Ramos (cell line): ENCODE measurements around the gene TRIP4.
"Not testable (repeated sequence)": the region's sequence is repeated elsewhere in the genome, so short reads cannot be mapped to it uniquely, and the experiment has no call there.

Experiments
- in situ Hi-C: fragments of 300-500 bp; cut with MboI; formaldehyde crosslinking; loops from one replicate; pipeline ENCODE4 v1.14.3; 2022; ENCODE audit warnings: low sequenced_read_pairs; ENCODE audit not compliant: unreplicated experiment

Gene TRIP4

GRCh38 chr15:64476550-64476949 is 88.9 kb downstream of the TRIP4 start:
- in situ Hi-C loops = no loop called here

DNA sequence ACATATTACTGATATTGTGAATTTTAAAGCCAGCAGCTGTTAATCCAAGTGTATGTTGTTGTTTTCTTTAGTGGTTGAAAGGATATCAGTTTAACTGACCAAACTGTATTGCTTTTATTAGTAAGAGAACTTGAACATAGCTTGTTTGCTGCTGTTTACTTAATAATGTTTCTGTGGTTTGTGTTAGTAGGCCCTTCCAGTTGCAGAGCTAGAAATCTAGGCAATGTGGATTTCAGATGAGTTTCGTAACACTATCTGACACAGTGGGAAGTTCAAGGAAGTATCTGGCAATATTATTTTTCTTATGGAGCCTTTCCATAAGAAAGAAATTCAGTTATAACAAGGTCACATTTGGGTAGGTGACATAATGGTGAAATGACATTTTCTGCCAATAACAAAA is 91.2 kb downstream of the TRIP4 start:
- in situ Hi-C loops = no loop called here

DNA sequence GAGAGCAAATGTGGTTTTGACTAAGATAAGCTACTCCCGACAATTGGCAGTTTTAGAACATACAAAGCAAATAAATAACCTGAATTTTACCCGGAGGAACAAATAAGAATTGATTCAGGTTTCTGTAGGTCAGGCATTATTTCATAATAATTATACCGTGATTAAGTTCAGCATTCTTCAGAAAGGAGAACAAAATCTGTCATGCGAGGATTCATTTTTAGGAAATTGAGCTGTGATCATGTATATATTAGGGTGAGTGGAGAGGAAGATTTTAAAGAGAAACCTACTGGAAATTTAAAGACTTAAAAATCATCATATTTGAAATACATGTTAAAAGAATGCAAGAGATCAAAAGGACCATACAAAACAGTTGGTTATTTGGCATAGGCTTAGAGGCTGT is 93.3 kb downstream of the TRIP4 start:
- in situ Hi-C loops = no loop called here

- in situ Hi-C loops = no loop called here
Measured at GRCh38 chr15:64483749-64484148, 96.1 kb downstream of the TRIP4 start.

DNA sequence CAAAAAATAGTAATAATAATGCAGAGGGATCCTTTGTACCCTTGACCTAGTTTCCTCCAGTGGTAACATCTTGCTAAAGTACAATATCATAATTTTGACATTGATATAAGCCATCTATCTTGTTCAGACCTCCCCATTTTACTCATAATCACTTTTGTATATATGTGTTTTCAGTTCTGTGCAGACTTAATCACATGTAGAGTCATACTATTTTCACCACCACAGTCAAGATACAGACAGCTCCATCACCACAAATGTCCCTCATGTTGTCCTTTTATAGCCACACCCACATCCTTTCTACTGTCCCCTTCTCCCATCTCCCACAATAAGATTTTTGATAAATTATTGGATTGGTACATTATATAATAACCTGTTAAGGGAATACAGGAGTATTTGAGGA is 98.2 kb downstream of the TRIP4 start:
- in situ Hi-C loops = no loop called here

- in situ Hi-C loops = no loop called here
Measured at GRCh38 chr15:64490598-64491259, 103.1 kb downstream of the TRIP4 start.

DNA sequence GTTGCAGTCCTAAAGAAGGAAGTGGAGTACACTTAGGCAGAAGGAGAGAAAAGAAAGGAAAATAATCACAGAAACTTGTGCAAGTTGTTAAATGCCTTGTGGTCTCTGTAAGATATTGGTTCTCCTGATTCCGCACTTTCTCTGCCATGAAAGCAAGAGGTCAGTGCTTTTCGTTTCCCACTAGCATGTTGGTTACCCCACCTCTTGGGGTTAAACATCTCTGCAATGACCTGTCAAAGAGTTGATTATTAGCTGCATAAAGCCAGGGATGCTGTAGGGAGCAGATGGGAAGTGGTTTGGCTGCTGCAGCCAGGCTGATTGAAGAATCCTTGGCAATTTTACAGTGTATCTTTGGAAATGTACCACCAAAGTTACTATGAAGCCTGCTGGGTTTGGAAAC is 106.0 kb downstream of the TRIP4 start:
- in situ Hi-C loops = no loop called here

DNA sequence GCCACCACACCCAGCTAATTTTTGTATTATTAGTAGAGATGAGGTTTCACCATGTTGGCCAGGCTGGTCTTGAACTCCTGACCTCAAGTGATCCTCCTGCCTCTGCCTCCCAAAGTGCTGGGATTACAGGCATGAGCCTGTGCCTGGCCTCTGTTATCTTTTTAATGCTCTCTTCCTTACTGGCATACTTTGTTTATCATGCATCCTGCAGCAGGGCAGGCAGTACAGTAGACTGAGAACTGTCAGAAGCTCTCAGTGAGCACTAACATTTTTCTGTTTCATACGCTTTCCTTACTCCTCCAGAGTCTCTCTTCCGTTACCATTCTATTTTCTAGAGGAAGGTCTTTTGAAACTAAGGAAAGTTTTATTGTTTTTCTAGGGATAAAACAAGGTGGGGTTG is 108.3 kb downstream of the TRIP4 start:
- in situ Hi-C loops = not testable (repeated sequence)

DNA sequence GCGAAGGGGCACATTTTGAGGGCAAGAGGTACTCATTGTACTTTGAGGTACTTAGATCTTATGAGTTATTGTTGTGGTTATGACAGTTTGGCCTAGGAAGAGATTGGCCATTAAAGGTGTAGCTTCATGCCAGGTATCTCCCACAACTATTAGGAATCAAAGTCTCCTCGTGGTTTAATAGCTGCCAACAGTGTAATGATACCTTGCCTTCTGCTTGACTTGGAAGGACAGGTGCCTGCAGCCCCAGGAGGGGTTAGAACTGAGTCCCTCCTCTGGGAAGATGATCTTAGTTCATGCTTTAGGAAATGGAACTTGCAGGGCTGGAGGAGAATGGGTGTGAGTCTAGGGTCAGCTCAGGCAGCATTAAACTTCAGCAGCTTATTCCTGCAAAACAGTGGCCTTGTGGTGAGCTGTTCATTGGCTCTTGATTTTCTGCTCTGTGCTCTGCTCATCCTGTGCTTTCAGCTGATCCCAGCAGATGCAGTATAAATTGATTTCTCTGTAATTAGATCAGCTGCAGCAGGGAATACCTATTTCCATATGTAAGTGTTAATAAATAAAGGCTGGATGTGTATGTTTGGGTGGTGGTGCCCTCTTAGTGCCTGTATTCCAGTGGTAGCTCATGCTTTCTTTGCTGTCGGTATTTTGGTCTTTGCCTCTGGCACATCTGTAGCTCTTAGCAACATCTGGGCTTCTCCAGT is 113.2 kb downstream of the TRIP4 start:
- in situ Hi-C loops = no loop called here

- in situ Hi-C loops = no loop called here
Measured at GRCh38 chr15:64501396-64501715, 113.7 kb downstream of the TRIP4 start.

GRCh38 chr15:64502151-64502550 is 114.5 kb downstream of the TRIP4 start:
- in situ Hi-C loops = no loop called here

- in situ Hi-C loops = no loop called here
Measured at GRCh38 chr15:64502551-64502950, 114.9 kb downstream of the TRIP4 start.

GRCh38 chr15:64503197-64503596 is 115.6 kb downstream of the TRIP4 start:
- in situ Hi-C loops = no loop called here

- in situ Hi-C loops = no loop called here
Measured at GRCh38 chr15:64503640-64504039, 116.0 kb downstream of the TRIP4 start.
